Esophagus muscularis mucosa (tissue), 4 donors: ENCODE results near the gene HYPK. TPM values are rescaled to one million over a fixed set of nuclear protein-coding genes. Genes with fewer than 3 reads are reported as not detected.
A peak's percentile ranks its signal among the peaks of the same experiment; 100 is the strongest.
"Not testable (repeated sequence)": the region's sequence is repeated elsewhere in the genome, so short reads cannot be mapped to it uniquely, and the experiment has no call there.

Experiments used
- DNase-seq: peaks from one replicate; pipeline ENCODE4 v3.0.0-alpha.2; 2017; ENCODE audit errors: extremely low spot score
- H3K27ac ChIP-seq, 4 donors: fragments of 200-600 bp; sonication (generic); replicated peaks in 1 of 4; 1 replicate in 3 of 4; 2 replicates in 1 of 4; pipeline ENCODE4 v1.5.1; 2016 to 2019; ENCODE audit warnings: mild to moderate bottlenecking in 1 of 4
- H3K27me3 ChIP-seq, 4 donors: fragments of 200-600 bp; sonication (generic); one replicate each; pipeline versions ENCODE4 v1.5.1 to v1.6.0; 2016 to 2019
- H3K36me3 ChIP-seq, 4 donors: fragments of 200-600 bp; sonication (generic); one replicate each; pipeline ENCODE4 v1.5.1; 2016 to 2019
- H3K4me1 ChIP-seq, 4 donors: fragments of 200-600 bp; sonication (generic); one replicate each; pipeline ENCODE4 v1.5.1; 2016 to 2019
- H3K4me3 ChIP-seq, 4 donors: fragments of 200-600 bp; sonication (generic); 1 replicate in 2 of 4; 2 replicates in 2 of 4; pipeline ENCODE4 v1.5.1; 2016 to 2019; ENCODE audit warnings: mild to moderate bottlenecking in 4 of 4, moderate library complexity in 1 of 4
- H3K9me3 ChIP-seq, 4 donors: fragments of 200-600 bp; sonication (generic); 1 replicate in 3 of 4; 2 replicates in 1 of 4; pipeline ENCODE4 v1.5.1; 2016 to 2019
- CTCF ChIP-seq, 3 experiments: fragments of 200-600 bp in 2 of 3; fragments of 450-650 bp in 1 of 3; sonication (generic) in 2 of 3; IDR thresholded peaks; one replicate each; pipeline ENCODE4 v1.5.1; 2017 to 2019; ENCODE audit warnings: antibody characterized with exemption in 3 of 3, mild to moderate bottlenecking in 2 of 3, moderate library complexity in 1 of 3
- EP300 ChIP-seq: sonication (generic); formaldehyde crosslinking; IDR thresholded peaks from one replicate; pipeline ENCODE4 v1.6.1; 2017; ENCODE audit warnings: antibody characterized with exemption
- POLR2A ChIP-seq: fragments of 450-650 bp; IDR thresholded peaks from one replicate; pipeline ENCODE4 v1.6.1; 2017; ENCODE audit warnings: antibody characterized with exemption, moderate library complexity, mild to moderate bottlenecking, low read depth
- POLR2AphosphoS5 ChIP-seq, 2 donors: sonication (generic); formaldehyde crosslinking; IDR thresholded peaks; one replicate each; pipeline ENCODE4 v1.6.1; 2017; ENCODE audit warnings: antibody characterized with exemption in 2 of 2
- WGBS: methylation state at CpG from one replicate; pipeline ENCODE4 v1.1.5; 2018; 5-methylcytosine and 5-hydroxymethylcytosine counted together
- intact Hi-C: fragments of 100-400 bp; cut with DNase I; formaldehyde crosslinking; loops from one replicate; pipeline ENCODE4 v1.15.1; 2023
- total RNA-seq, 4 donors: library from RNA; depleted of rRNA; stranded (reverse); fragments of >200 nt; gene quantifications; one replicate each; pipeline versions ENCODE4 v1.1.0 to v1.2.1, GENCODE V29; 2016

Gene HYPK
- total RNA-seq, 4 donors from 2014 or later, result 4.8 to 12.0 (median 9.4) TPM

GRCh38 chr15:43799209-43799944 lies 1.0 kb upstream of the HYPK start:
- WGBS, result 86% methylated on average over 15 of the region's 16 CpGs

GRCh38 chr15:43799945-43800285 lies 484 bp upstream of the HYPK start, which contains the start of gene SERINC4:
TSS of gene SERINC4 (minus strand) at chr15:43800220. CDS start at chr15:43799986, 234 bp downstream.
- Histone ChIP-seq H3K27ac (peak within 1 kb of the TSS; percentile 90 to 95 (median 92)), H3K4me1 (peaks cover 34 to 62% (median 59%) of the 10 kb centered on the region in 4 donors), H3K4me3 (peak within 1 kb of the TSS; percentile 65 to 94 (median 86)), H3K9me3 (no peaks in the 10 kb centered on the region), H3K36me3 (peaks cover 9 to 83% (median 69%) of the 10 kb centered on the region in 4 donors), H3K27me3 (peaks cover 0 to 4% (median 0%) of the 10 kb centered on the region in 4 donors)
- DNase-seq, result no peak
- TF ChIP-seq POLR2A (no peak), EP300 (no peak), CTCF (IDR thresholded peaks at IDR 0.05) (no peak), POLR2AphosphoS5 (IDR thresholded peaks at IDR 0.05) (no peak)
- WGBS, result 92% methylated on average over 6 of the region's 8 CpGs
- intact Hi-C loops, result no loop called here

More at GRCh38 chr15:43799209-43799944, 1.0 kb upstream of the HYPK start:
- peaks cover 0 to 4% (median 0%) of the 10 kb centered on the region in 4 donors for H3K27me3 ChIP-seq
- H3K4me3 ChIP-seq, result no peak overlapping the region
- H3K27ac ChIP-seq, result peak overlapping the region; percentile 90 to 95 (median 92)
- TF ChIP-seq CTCF (IDR thresholded peaks at IDR 0.05) (no peak), POLR2AphosphoS5 (IDR thresholded peaks at IDR 0.05) (no peak), POLR2A (no peak), EP300 (no peak)
- intact Hi-C loops, result no loop called here
- H3K9me3 ChIP-seq, result no peaks in the 10 kb centered on the region
- H3K36me3 ChIP-seq, result peaks cover 10 to 83% (median 69%) of the 10 kb centered on the region in 4 donors
- H3K4me1 ChIP-seq, result peaks cover 40 to 68% (median 65%) of the 10 kb centered on the region in 4 donors
- DNase-seq, result no peak

GRCh38 chr15:43802676-43803075 lies 2.3 kb downstream of the HYPK start:
- Histone ChIP-seq H3K27ac (peak overlapping the region in 1 of 4 donors; percentile 10), H3K36me3 (peaks cover 31 to 85% (median 70%) of the 10 kb centered on the region in 4 donors), H3K4me1 (peaks cover 18 to 35% (median 33%) of the 10 kb centered on the region in 4 donors)
- H3K27me3 ChIP-seq, intact Hi-C loops, H3K9me3 ChIP-seq, DNase-seq, H3K4me3 ChIP-seq: not testable (repeated sequence)
- 95% methylated on average over 7 of the region's 7 CpGs for WGBS

- WGBS, result 95% methylated on average over 5 of the region's 5 CpGs
- Histone ChIP-seq H3K4me1 (peaks cover 0 to 5% (median 5%) of the 10 kb centered on the region in 4 donors), H3K27ac (no peak overlapping the region), H3K36me3 (peaks cover 82 to 100% (median 98%) of the 10 kb centered on the region in 4 donors), H3K4me3 (no peak overlapping the region), H3K27me3 (no peaks in the 10 kb centered on the region), H3K9me3 (no peaks in the 10 kb centered on the region)
- TF ChIP-seq CTCF (IDR thresholded peaks at IDR 0.05) (no peak), POLR2A (no peak)
- DNase-seq, result no peak
- intact Hi-C loops, result no loop called here
Observed at GRCh38 chr15:43808435-43808950, 8.1 kb downstream of the HYPK start.

GRCh38 chr15:43808960-43809678 lies 8.7 kb downstream of the HYPK start:
- intact Hi-C loops, result no loop called here
- H3K36me3 ChIP-seq, result peaks cover 88 to 100% (median 100%) of the 10 kb centered on the region in 4 donors
- peaks cover 0 to 10% (median 6%) of the 10 kb centered on the region in 4 donors for H3K4me1 ChIP-seq
- DNase-seq, result no peak
- no peak overlapping the region for H3K27ac ChIP-seq
- TF ChIP-seq POLR2A, result no peak
- 86% methylated on average over 6 of the region's 6 CpGs for WGBS
- no peak overlapping the region for H3K4me3 ChIP-seq
- no peaks in the 10 kb centered on the region for H3K9me3 ChIP-seq
- no peaks in the 10 kb centered on the region for H3K27me3 ChIP-seq

GRCh38 chr15:43815064-43815463 lies 14.7 kb downstream of the HYPK start:
- H3K9me3 ChIP-seq, H3K27ac ChIP-seq, H3K27me3 ChIP-seq, H3K4me1 ChIP-seq, DNase-seq, intact Hi-C loops, H3K4me3 ChIP-seq: not testable (repeated sequence)
- H3K36me3 ChIP-seq, result peaks cover 50 to 82% (median 77%) of the 10 kb centered on the region in 4 donors
- 93% methylated on average over 5 of the region's 5 CpGs for WGBS
